Heart right ventricle (tissue), 16 donors: Measurements from ENCODE around the gene PRTFDC1. TPM values are rescaled to one million over a fixed set of nuclear protein-coding genes. Genes with fewer than 3 reads are reported as not detected.

Source experiments
- ATAC-seq, 8 donors: fragments of 200-7000 bp; cut with Tn5 transposase; one replicate each; pipeline ENCODE4 v1.9.1; 2020; ENCODE audit warnings: mild to moderate bottlenecking in 8 of 8, moderate library complexity in 8 of 8, moderate number of reproducible peaks in 1 of 8
- DNase-seq, 2 donors: peaks; one replicate each; pipeline ENCODE4 v3.0.0-alpha.2; 2020
- H3K27ac ChIP-seq, 10 donors: fragments of 200-600 bp; sonication (generic) in 2 of 10; one replicate each; pipeline versions ENCODE4 v1.5.0 to v1.8.0; 2020 to 2022; ENCODE audit warnings: mild to moderate bottlenecking in 3 of 10
- H3K27me3 ChIP-seq, 7 donors: fragments of 200-600 bp; one replicate each; pipeline ENCODE4 v1.8.0; 2021 to 2022; ENCODE audit warnings: mild to moderate bottlenecking in 2 of 7
- H3K36me3 ChIP-seq, 9 donors: fragments of 200-600 bp; sonication (generic) in 1 of 9; one replicate each; pipeline versions ENCODE4 v1.5.0 to v1.8.0; 2020 to 2022; ENCODE audit warnings: mild to moderate bottlenecking in 2 of 9
- H3K4me1 ChIP-seq, 9 donors: fragments of 200-600 bp; sonication (generic) in 1 of 9; one replicate each; pipeline versions ENCODE4 v1.5.0 to v1.8.0; 2020 to 2022; ENCODE audit warnings: mild to moderate bottlenecking in 4 of 9
- H3K4me3 ChIP-seq, 10 donors: fragments of 200-600 bp; sonication (generic) in 2 of 10; one replicate each; pipeline versions ENCODE4 v1.5.0 to v1.8.0; 2020 to 2022; ENCODE audit warnings: mild to moderate bottlenecking in 7 of 10, moderate library complexity in 2 of 10
- H3K9me3 ChIP-seq, 11 donors: fragments of 200-600 bp in 10 of 11; sonication (generic) in 2 of 11; one replicate each; pipeline versions ENCODE4 v1.5.0 to v1.8.0; 2013 to 2022; ENCODE audit warnings: mild to moderate bottlenecking in 2 of 11, control low read depth in 1 of 11, moderate library complexity in 1 of 11
- CTCF ChIP-seq, 9 donors: fragments of 200-600 bp; sonication (generic) in 2 of 9; IDR thresholded peaks; one replicate each; pipeline versions ENCODE4 v1.5.0 to v1.8.0; 2021 to 2022; ENCODE audit warnings: antibody characterized with exemption in 9 of 9, mild to moderate bottlenecking in 5 of 9, moderate library complexity in 1 of 9
- WGBS, 2 donors: extraction: QIAGEN DNeasy Blood & Tissue Kit; methylation state at CpG; one replicate each; pipeline ENCODE4 v1.1.7; 2013; ENCODE audit warnings: inconsistent platforms in 1 of 2; 5-methylcytosine and 5-hydroxymethylcytosine counted together
- intact Hi-C, 10 donors: fragments of 100-400 bp; cut with DNase I; formaldehyde crosslinking; loops; one replicate each; pipeline versions ENCODE4 v1.11.1 to v1.14.2; 2022
- polyA plus RNA-seq, 2 donors: library from polyadenylated mRNA; stranded (reverse); fragments of 200-250 nt; gene quantifications; one replicate each; pipeline ENCODE4 v1.2.3, GENCODE V29; 2013
- total RNA-seq, 10 donors: library from RNA; stranded (reverse); fragmentation: NEBNext Ultra II Directional in 3 of 10; extraction: Animal tissue kit (Norgen Biotek cat#: 25700) in 3 of 10; gene quantifications; one replicate each; pipeline versions ENCODE4 v1.2.1 to v1.2.4, GENCODE V29; 2021 to 2023
- donor health status: Arrhythmogenic right ventricular cardiomyopathy.
- donor health status: ischemic (EF 13 %, LVEDD 7.1; RV severe dilation, severe dysfunction).
- donor health status: healthy with polysubstance abuse.
- donor health status: DM: no; HTN: yes; CAD: no.
- donor health status: DM: no; HTN: no; CAD: no.
- donor health status: ischemic (EF 25% LVEDD 6.9; RV normal size, moderate dysfunction).
- donor health status: ischemic (EF 25% LVEDD 5.7; RV mildly dilated, moderate dysfunction).
- donor health status: healthy.
- donor health status: DM: yes; HTN: yes; CAD: no.
- donor health status: Ischemic cardiomyopathy.
- donor health status: ischemic (EF 35%, LVEDD 5.7; RV mildly dilated, moderate dysfunction).
- donor health status: nonischemic (EF 11% LVEDD 7.7; RV severe dilation, severe dysfunction).
- donor health status: DM: yes; HTN: yes; CAD: no.
- donor health status: PGD.
- donor health status: ischemic (EF 29% LVEDD 5.4; RV normal size, mild dysfunction).
- donor health status: nonischemic (EF 23%, LVEDD 6.1; RV moderate dilation, normal function).

PRTFDC1 gene
- total and polyA plus RNA-seq, 12 donors = 2.5 to 11.4 (median 5.0) TPM

GRCh38 chr10:24965051-24965450 lies 12.6 kb upstream of the PRTFDC1 start:
- 79 to 85% methylated on average over 3 of the region's 3 CpGs for WGBS, 2 donors
- peaks cover 0 to 1% (median 0%) of the 10 kb centered on the region in 9 donors for H3K4me1 ChIP-seq
- intact Hi-C loops = no loop called here
- H3K27me3 ChIP-seq = no peaks in the 10 kb centered on the region
- H3K27ac ChIP-seq = no peak overlapping the region
- ATAC-seq = no peak
- no peak for TF ChIP-seq CTCF (IDR thresholded peaks at IDR 0.05)
- H3K36me3 ChIP-seq = no peaks in the 10 kb centered on the region
- no peaks in the 10 kb centered on the region for H3K9me3 ChIP-seq
- no peak for DNase-seq
- no peak overlapping the region for H3K4me3 ChIP-seq

GRCh38 chr10:24963521-24964041 lies 11.2 kb upstream of the PRTFDC1 start:
- no peaks in the 10 kb centered on the region for H3K27me3 ChIP-seq
- no peak overlapping the region for H3K27ac ChIP-seq
- H3K4me1 ChIP-seq = peaks cover 0 to 11% (median 8%) of the 10 kb centered on the region in 9 donors
- DNase-seq = no peak
- 64 to 65% methylated on average over 5 of the region's 5 CpGs for WGBS, 2 donors
- H3K36me3 ChIP-seq = no peaks in the 10 kb centered on the region
- ATAC-seq = no peak
- TF ChIP-seq CTCF (IDR thresholded peaks at IDR 0.05) = no peak
- no peaks in the 10 kb centered on the region for H3K9me3 ChIP-seq
- H3K4me3 ChIP-seq = no peak overlapping the region
- intact Hi-C loops = no loop called here

- Histone ChIP-seq H3K4me3 (no peak overlapping the region), H3K27me3 (no peaks in the 10 kb centered on the region), H3K9me3 (no peaks in the 10 kb centered on the region), H3K27ac (no peak overlapping the region), H3K4me1 (peaks cover 0 to 16% (median 13%) of the 10 kb centered on the region in 9 donors), H3K36me3 (no peaks in the 10 kb centered on the region)
- intact Hi-C loops = no loop called here
- ATAC-seq (no peak), DNase-seq (no peak)
- TF ChIP-seq CTCF (IDR thresholded peaks at IDR 0.05) = no peak
- WGBS, 2 donors = 61 to 94% methylated on average over 3 of the region's 3 CpGs
Measured at GRCh38 chr10:24962995-24963394, 10.6 kb upstream of the PRTFDC1 start.

- Histone ChIP-seq H3K4me1 (peaks cover 0 to 23% (median 14%) of the 10 kb centered on the region in 9 donors), H3K4me3 (no peak overlapping the region), H3K27me3 (no peaks in the 10 kb centered on the region), H3K36me3 (no peaks in the 10 kb centered on the region), H3K27ac (no peak overlapping the region), H3K9me3 (no peaks in the 10 kb centered on the region)
- 91 to 96% methylated on average over 4 of the region's 4 CpGs for WGBS, 2 donors
- DNase-seq (no peak), ATAC-seq (no peak)
- TF ChIP-seq CTCF (IDR thresholded peaks at IDR 0.05) = no peak
- intact Hi-C loops = no loop called here
Measured at GRCh38 chr10:24961582-24961981, 9.2 kb upstream of the PRTFDC1 start.
